ENCODE data around the gene PRPF40B.

Gene PRPF40B

DNA sequence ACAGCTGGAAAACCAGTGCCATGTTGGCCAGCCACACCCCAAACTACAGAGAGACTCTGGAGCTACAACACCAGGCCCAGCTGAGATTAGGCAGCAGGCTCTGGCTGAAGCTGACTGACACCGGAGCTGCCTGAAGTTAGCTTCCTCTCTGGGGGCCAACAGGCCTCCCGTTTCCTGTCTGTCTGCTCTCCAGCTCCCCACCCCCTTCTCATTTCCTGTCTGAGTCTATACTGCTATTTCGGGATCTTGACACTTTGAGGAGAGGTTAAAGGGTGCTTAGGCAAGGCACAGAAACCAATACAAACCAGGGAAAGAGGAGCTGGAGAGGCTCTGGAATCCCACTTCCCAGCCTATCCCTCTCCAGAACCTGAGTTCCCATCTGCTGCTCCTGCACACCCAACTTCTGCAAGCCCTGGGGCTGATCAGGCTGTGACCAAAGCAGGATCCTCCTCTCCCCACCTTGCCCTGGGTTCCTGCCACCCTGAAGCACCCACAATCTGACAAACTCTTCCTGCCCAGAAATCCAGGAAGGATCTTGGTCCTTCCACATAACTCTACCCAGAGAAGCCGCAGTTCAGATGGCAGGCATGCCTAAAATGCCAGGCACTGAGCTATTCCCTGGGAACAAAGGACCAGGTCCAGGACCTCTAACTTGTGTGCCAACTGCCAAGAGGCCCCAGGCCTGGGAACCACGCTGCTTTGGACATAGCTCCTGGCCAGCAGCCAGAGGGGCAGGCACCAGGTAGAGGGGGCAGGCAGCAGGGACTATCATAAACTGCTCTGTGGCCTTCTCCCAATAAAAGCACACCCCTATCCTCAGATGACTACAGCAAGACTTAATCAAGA, 39.9 kb downstream of the PRPF40B start:
- H3K9me3 ChIP-seq (ENCODE audit: control insufficient read depth in 2 of 2, low read length in 2 of 2) = no peaks in the 10 kb centered on the region
- no peaks in the 10 kb centered on the region for H3K27me3 ChIP-seq (ENCODE audit: control insufficient read depth in 1 of 2, insufficient read depth in 2 of 2, low read length in 2 of 2)
- H3K9ac ChIP-seq (ENCODE audit: low read length in 2 of 2) = no peak overlapping the region
- H3K36me3 ChIP-seq (ENCODE audit: control insufficient read depth in 2 of 2, insufficient read depth in 2 of 2, low read length in 2 of 2) = peaks cover 3 to 12% of the 10 kb centered on the region in 2 donors
- peak overlapping the region; percentile 49 for H3K27ac ChIP-seq (ENCODE audit: low read length)
- H3K4me1 ChIP-seq (ENCODE audit: control insufficient read depth, insufficient read depth, low read length) = peaks cover 30% of the 10 kb centered on the region
- no peak overlapping the region for H3K4me3 ChIP-seq (ENCODE audit: low read length in 2 of 2)

DNA sequence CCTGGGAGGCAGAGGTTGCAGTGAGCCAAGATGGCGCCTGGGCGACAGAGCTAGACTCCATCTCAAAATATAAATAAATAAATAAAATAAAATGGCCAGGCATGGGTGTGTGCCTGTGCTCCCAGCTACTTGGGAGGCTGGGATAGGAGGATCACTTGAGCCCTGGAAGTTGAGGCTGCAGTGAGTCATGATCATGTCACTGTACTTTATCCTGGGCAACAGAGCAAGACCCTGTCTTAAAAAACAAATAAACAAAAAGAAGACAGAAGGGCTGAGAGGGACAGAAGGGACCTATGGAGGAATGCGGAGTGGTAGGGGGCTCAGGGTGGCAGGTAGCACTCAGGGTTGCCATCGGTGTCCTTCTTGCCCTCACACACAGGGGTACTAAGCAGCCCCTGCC, 40.8 kb downstream of the PRPF40B start:
- Histone ChIP-seq H3K27ac (ENCODE audit: low read length) (peak overlapping the region; percentile 31), H3K36me3 (ENCODE audit: control insufficient read depth in 2 of 2, insufficient read depth in 2 of 2, low read length in 2 of 2) (peaks cover 3 to 11% of the 10 kb centered on the region in 2 donors), H3K9ac (ENCODE audit: low read length in 2 of 2) (no peak overlapping the region), H3K27me3 (ENCODE audit: control insufficient read depth in 1 of 2, insufficient read depth in 2 of 2, low read length in 2 of 2) (no peaks in the 10 kb centered on the region), H3K4me3 (ENCODE audit: low read length in 2 of 2) (no peak overlapping the region), H3K4me1 (ENCODE audit: control insufficient read depth, insufficient read depth, low read length) (peaks cover 30% of the 10 kb centered on the region), H3K9me3 (ENCODE audit: control insufficient read depth in 2 of 2, low read length in 2 of 2) (no peaks in the 10 kb centered on the region)

DNA sequence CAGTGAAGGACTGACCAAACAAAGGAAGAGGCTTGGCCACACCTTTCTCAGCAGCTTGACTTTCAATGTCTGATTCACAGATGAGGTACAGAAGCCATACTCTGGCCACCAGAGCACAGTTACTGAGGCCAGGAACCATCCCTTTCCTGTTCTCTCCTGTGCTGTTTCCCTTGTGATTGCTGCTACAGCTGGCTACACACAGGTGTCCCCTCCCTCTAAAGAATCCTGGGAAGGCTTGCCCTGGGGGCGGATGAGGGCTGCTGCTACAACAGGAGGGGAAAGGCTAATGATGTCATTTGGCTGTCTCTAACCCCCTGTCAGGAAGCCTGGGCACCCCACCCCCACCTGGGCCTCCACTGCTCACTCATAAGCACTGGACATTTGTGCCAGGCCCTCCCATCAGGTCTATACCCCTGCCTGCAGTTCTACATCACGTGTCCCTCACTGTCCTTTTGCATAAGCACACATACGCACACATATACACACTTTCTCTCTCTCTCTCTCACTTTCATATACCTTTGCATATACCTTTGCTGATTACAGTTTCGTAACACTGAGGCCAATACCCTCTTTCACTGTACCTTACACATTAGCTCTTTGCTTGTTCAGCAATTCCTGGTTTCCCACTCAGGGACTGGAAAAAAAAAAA, 41.4 kb downstream of the PRPF40B start:
- H3K4me1 ChIP-seq (ENCODE audit: control insufficient read depth, insufficient read depth, low read length) = peaks cover 31% of the 10 kb centered on the region
- H3K36me3 ChIP-seq (ENCODE audit: control insufficient read depth in 2 of 2, insufficient read depth in 2 of 2, low read length in 2 of 2) = peaks cover 3 to 9% of the 10 kb centered on the region in 2 donors
- H3K4me3 ChIP-seq (ENCODE audit: low read length in 2 of 2) = no peak overlapping the region
- H3K9me3 ChIP-seq (ENCODE audit: control insufficient read depth in 2 of 2, low read length in 2 of 2) = no peaks in the 10 kb centered on the region
- H3K9ac ChIP-seq (ENCODE audit: low read length in 2 of 2) = no peak overlapping the region
- H3K27me3 ChIP-seq (ENCODE audit: control insufficient read depth in 1 of 2, insufficient read depth in 2 of 2, low read length in 2 of 2) = no peaks in the 10 kb centered on the region
- peak overlapping the region; percentile 31 for H3K27ac ChIP-seq (ENCODE audit: low read length)

DNA sequence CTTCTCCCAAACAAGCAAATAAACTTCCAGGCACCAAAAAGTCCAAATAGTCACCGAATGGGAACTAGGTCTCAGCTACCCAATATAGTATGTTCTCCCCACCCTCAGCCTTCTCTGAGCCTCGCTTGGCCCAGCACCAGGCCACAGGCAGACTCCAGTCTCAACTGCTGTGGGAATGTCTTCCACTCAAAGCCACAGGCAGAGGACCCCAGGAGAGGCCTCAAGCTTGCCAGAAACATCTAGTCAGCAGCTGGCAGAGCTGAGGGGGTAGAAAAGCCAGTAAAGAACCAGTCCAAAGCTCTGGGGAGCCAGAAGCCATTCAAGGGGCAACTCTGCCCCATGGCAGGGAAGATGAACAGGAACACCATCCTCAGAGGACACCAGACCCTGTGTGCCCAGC, 42.0 kb downstream of the PRPF40B start:
- peaks cover 36% of the 10 kb centered on the region for H3K4me1 ChIP-seq (ENCODE audit: control insufficient read depth, insufficient read depth, low read length)
- H3K36me3 ChIP-seq (ENCODE audit: control insufficient read depth in 2 of 2, insufficient read depth in 2 of 2, low read length in 2 of 2) = peaks cover 3 to 7% of the 10 kb centered on the region in 2 donors
- no peaks in the 10 kb centered on the region for H3K27me3 ChIP-seq (ENCODE audit: control insufficient read depth in 1 of 2, insufficient read depth in 2 of 2, low read length in 2 of 2)
- no peak overlapping the region for H3K9ac ChIP-seq (ENCODE audit: low read length in 2 of 2)
- H3K9me3 ChIP-seq (ENCODE audit: control insufficient read depth in 2 of 2, low read length in 2 of 2) = no peaks in the 10 kb centered on the region
- H3K4me3 ChIP-seq (ENCODE audit: low read length in 2 of 2) = no peak overlapping the region
- H3K27ac ChIP-seq (ENCODE audit: low read length) = no peak overlapping the region

DNA sequence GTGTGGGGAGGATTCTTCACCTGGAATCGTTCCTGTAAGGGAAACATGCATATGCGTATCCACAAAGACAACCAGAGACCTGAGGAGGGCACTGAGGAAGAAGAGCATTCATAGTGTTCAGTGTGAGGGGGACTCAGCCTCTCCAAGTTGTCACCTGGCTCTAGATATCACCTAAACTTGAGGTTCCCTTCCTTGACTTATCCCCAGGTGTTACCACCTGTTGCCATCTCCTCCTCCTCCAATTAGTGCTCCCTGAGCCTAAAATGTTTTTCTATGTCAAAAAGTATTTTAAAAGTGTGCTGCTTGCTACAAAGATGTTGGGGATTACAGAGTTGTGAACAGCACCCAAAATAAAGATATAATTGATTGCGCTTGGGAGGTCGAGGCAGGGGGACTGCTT, 42.8 kb downstream of the PRPF40B start:
- Histone ChIP-seq H3K4me3 (ENCODE audit: low read length in 2 of 2) (no peak overlapping the region), H3K27me3 (ENCODE audit: control insufficient read depth in 1 of 2, insufficient read depth in 2 of 2, low read length in 2 of 2) (no peaks in the 10 kb centered on the region), H3K4me1 (ENCODE audit: control insufficient read depth, insufficient read depth, low read length) (peaks cover 44% of the 10 kb centered on the region), H3K36me3 (ENCODE audit: control insufficient read depth in 2 of 2, insufficient read depth in 2 of 2, low read length in 2 of 2) (peaks cover 3 to 4% of the 10 kb centered on the region in 2 donors), H3K9ac (ENCODE audit: low read length in 2 of 2) (no peak overlapping the region), H3K27ac (ENCODE audit: low read length) (no peak overlapping the region), H3K9me3 (ENCODE audit: control insufficient read depth in 2 of 2, low read length in 2 of 2) (no peaks in the 10 kb centered on the region)

DNA sequence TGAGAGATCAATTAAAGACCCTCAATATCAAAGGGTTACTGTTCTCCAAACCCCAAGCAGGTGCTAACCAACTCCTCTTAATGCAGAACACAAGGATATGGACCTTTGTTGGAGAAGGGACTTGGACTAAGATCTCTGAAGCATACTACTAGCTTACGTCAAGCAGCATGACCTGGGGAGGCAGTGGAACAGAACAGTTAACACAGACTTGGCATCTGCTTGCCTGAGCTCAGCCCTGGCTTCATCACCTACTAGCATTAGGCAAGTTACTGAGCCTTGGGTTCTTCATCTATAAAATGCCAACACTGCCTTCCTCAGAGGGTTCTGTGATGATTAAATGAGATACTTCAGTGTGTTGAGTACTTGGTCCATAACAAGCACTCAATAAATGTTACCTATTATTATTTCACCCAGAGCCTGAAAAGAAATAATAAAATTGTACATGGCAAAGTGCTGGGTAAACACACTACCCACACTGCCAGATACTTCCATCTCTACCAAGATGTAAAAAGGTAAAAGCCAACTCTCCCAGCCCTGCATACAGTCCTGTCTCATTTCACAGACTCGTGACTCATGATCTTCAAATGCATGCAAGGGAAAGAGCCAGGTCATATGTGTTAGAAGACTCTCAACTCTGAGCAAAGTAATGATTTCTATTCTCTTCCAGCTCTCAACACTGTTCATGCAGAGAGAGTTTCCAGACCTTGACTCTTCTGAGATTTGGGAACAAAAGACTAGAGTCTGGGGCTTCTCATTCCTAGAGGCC, 44.1 kb downstream of the PRPF40B start:
- no peak overlapping the region for H3K27ac ChIP-seq (ENCODE audit: low read length)
- H3K4me3 ChIP-seq (ENCODE audit: low read length in 2 of 2) = no peak overlapping the region
- no peaks in the 10 kb centered on the region for H3K9me3 ChIP-seq (ENCODE audit: control insufficient read depth in 2 of 2, low read length in 2 of 2)
- H3K9ac ChIP-seq (ENCODE audit: low read length in 2 of 2) = no peak overlapping the region
- peaks cover 0 to 3% of the 10 kb centered on the region in 2 donors for H3K36me3 ChIP-seq (ENCODE audit: control insufficient read depth in 2 of 2, insufficient read depth in 2 of 2, low read length in 2 of 2)
- peaks cover 54% of the 10 kb centered on the region for H3K4me1 ChIP-seq (ENCODE audit: control insufficient read depth, insufficient read depth, low read length)
- H3K27me3 ChIP-seq (ENCODE audit: control insufficient read depth in 1 of 2, insufficient read depth in 2 of 2, low read length in 2 of 2) = no peaks in the 10 kb centered on the region

DNA sequence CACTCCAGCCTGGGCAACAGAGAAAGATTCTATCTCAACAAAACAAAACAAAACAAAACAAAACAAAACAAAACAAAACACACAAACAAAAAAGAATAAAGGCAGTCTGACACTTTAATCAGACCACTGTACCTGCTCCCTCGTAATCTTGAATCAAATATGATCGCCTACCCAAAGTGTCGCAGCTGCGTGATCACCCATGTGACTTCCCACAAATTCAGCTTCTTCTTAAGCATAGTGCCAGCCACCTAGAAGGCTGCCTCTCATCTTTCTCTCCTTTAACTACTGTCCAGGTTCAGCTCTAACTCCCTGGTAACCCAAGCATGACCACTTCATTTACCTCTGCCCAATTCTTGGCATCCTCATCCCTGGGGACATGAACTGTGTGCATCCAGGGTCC, 46.4 kb downstream of the PRPF40B start:
- peaks cover 0 to 3% of the 10 kb centered on the region in 2 donors for H3K36me3 ChIP-seq (ENCODE audit: control insufficient read depth in 2 of 2, insufficient read depth in 2 of 2, low read length in 2 of 2)
- no peak overlapping the region for H3K27ac ChIP-seq (ENCODE audit: low read length)
- no peaks in the 10 kb centered on the region for H3K27me3 ChIP-seq (ENCODE audit: control insufficient read depth in 1 of 2, insufficient read depth in 2 of 2, low read length in 2 of 2)
- no peak overlapping the region for H3K9ac ChIP-seq (ENCODE audit: low read length in 2 of 2)
- H3K4me3 ChIP-seq (ENCODE audit: low read length in 2 of 2) = no peak overlapping the region
- no peaks in the 10 kb centered on the region for H3K9me3 ChIP-seq (ENCODE audit: control insufficient read depth in 2 of 2, low read length in 2 of 2)
- H3K4me1 ChIP-seq (ENCODE audit: control insufficient read depth, insufficient read depth, low read length) = peaks cover 60% of the 10 kb centered on the region

DNA sequence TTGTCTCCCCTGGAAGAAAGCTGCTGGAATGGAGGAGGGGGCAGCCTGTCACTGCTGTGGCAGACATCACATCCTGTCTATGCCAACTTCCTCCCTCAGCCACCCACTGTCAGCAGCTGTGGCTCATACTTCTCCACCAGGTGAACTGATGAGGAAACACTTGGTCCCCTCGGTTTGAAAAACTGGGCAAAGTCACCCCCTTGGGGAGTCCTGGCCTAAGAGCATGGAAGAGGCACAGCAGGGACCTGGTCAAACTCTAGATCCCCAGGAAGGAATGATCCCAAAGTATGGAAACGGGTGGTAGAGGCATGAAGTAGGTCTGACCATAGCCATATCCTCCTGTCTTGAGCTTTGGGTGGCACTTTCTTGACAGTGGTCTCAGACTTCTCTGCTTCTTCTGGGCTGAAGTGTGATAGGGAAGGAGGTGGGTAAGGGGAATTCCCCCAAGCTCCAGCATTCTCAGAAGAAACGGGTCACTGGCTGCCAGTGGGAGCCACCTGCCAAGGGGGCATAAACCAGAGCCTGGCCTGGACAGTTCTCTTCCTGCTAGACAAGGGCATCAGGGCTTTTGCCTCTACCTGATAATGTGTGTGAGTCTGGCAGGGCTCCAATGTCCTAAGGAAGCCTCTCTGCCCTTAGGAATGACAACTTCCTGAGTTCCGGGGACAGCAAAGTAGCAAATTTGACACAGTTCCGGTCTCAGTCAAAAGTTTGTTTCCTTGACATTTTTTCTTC, 47.8 kb downstream of the PRPF40B start:
- Histone ChIP-seq H3K9me3 (ENCODE audit: control insufficient read depth in 2 of 2, low read length in 2 of 2) (no peaks in the 10 kb centered on the region), H3K9ac (ENCODE audit: low read length in 2 of 2) (peak overlapping the region in 1 of 2 donors; percentile 42), H3K27ac (ENCODE audit: low read length) (peak overlapping the region; percentile 99), H3K36me3 (ENCODE audit: control insufficient read depth in 2 of 2, insufficient read depth in 2 of 2, low read length in 2 of 2) (peaks cover 0 to under 1% of the 10 kb centered on the region in 2 donors), H3K4me3 (ENCODE audit: low read length in 2 of 2) (peak overlapping the region in 1 of 2 donors; percentile 55), H3K27me3 (ENCODE audit: control insufficient read depth in 1 of 2, insufficient read depth in 2 of 2, low read length in 2 of 2) (no peaks in the 10 kb centered on the region), H3K4me1 (ENCODE audit: control insufficient read depth, insufficient read depth, low read length) (peaks cover 57% of the 10 kb centered on the region)

DNA sequence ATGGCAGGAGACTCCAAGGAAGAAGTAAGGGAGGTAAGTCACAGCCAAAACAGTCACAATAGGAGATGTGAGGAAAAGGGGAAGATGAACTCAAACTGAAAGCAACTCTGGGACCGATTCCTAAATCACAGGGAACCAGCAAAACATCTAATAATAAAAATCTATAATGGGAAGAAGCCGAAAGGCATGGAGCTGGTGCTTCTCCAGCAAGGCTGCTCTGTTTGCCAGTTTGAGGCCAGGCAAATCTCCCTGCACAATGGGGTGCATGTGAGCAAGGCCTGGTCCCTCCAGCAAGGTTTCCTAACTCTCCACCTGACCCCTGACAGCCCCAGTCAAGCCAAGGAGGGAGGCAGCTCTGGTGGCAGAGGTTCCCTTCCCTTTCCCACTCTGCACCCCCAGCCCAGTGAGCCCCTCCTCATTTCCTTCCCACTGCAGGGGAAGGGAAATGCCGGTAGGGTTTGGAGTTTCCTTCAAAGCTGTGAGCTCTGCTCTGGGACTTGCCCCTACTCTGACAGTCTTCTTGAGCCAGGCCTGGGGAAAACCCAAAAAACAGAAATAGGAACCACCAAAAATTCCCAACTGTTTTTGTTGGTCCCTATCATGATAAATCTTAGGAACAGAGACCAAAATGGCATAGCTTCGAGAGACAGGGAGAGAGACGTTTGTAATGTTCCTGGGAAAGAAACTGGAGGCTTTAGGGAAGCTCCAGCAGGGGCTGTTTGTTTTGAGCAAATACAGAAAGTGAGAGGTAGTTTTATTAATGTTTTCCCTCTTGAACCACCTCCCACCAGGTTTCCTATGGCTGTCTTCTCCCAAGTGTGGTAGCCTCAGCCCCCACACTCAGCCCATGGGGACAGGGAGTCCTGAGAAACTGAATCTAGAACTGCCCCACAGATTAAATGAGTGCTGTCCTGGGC, 49.2 kb downstream of the PRPF40B start:
- Histone ChIP-seq H3K9ac (ENCODE audit: low read length in 2 of 2) (peak overlapping the region; percentile 43 to 58), H3K4me3 (ENCODE audit: low read length in 2 of 2) (peak overlapping the region; percentile 12 to 60), H3K9me3 (ENCODE audit: control insufficient read depth in 2 of 2, low read length in 2 of 2) (no peaks in the 10 kb centered on the region), H3K4me1 (ENCODE audit: control insufficient read depth, insufficient read depth, low read length) (peaks cover 57% of the 10 kb centered on the region), H3K27ac (ENCODE audit: low read length) (peak overlapping the region; percentile 99), H3K27me3 (ENCODE audit: control insufficient read depth in 1 of 2, insufficient read depth in 2 of 2, low read length in 2 of 2) (no peaks in the 10 kb centered on the region), H3K36me3 (ENCODE audit: control insufficient read depth in 2 of 2, insufficient read depth in 2 of 2, low read length in 2 of 2) (no peaks in the 10 kb centered on the region)
